HG03135 (cell line): Measurements from ENCODE around the gene FRY.

ENCODE experiments used
- ATAC-seq: cut with Tn5 transposase; IDR thresholded peaks from one replicate; pipeline ENCODE4 v1.9.1; 2021; ENCODE audit warnings: mild to moderate bottlenecking, moderate library complexity; ENCODE audit not compliant: unreplicated experiment

The FRY gene

DNA sequence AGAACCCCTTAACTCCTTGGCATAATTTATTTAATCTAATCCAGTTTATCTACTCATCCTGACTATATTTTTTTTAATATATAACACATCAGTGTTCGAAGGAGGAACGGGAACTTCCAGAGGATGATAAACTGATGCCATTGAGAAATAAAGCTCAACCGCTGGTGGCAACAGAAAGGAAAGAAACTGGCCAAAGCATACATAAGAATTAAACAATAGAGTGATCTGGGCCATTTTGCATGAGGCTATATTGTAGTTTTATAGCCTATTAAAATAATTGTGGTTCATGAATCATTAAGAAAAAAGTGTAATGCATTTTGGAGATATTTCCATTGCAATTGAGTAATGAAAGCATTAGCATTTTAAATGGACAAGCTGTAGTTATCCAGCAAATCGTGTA is 94.2 kb downstream of the FRY start:
- no peak for ATAC-seq

DNA sequence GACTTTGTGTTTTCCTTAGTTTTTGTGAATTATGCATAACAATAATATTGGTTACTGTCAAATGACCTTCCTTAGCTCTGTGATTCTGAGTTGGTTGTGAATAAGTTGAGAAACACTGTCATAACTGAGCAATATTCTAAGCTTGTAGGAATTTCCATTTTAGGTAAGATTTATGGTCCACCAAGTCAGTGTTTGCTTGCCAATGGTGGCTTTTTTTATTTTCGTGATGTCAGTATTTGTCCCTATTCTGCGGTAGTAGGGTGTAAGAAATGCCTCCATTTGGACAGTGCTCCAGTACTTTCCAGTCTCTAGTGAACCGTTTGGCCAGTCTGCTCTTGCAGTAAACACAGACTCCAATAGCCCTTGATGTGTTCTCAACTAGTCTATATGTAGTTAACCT is 94.7 kb downstream of the FRY start:
- ATAC-seq, result no peak

DNA sequence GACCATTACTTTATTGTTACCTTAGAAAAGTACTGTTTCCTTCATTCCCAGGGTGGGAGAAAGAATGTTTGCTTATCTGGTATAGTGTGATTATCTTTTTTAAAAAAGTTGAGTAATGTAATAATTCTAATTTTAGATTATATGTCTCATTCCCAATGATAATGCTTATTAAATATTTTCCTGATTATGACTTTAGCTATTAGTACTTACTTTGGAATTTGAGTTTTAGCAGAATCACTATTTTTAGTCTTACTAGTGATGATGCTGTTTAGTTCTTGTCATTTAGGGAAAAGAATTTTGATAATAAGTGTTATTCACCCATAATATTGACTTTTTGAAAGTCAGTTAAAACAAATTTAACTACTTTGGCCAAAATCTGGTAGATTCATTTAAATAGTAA is 95.2 kb downstream of the FRY start:
- ATAC-seq, result no peak

DNA sequence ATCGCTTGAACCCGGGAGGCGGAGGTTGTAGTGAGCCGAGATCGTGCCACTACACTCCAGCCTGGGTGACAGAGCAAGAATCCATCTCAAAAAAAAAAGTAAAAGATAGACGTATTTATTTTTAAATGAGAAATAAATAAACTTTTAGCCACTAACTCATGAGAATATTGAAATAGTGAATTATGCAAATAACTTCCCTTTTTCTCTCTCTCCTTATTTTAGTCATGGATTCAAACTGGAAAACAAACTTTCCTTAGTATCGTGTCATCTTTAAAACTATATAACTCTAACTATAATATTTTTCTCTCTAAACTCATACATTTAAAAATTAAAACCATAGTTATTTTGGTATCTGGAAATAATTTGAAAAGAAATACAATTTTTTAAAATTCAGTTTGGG is 96.1 kb downstream of the FRY start:
- no peak for ATAC-seq

DNA sequence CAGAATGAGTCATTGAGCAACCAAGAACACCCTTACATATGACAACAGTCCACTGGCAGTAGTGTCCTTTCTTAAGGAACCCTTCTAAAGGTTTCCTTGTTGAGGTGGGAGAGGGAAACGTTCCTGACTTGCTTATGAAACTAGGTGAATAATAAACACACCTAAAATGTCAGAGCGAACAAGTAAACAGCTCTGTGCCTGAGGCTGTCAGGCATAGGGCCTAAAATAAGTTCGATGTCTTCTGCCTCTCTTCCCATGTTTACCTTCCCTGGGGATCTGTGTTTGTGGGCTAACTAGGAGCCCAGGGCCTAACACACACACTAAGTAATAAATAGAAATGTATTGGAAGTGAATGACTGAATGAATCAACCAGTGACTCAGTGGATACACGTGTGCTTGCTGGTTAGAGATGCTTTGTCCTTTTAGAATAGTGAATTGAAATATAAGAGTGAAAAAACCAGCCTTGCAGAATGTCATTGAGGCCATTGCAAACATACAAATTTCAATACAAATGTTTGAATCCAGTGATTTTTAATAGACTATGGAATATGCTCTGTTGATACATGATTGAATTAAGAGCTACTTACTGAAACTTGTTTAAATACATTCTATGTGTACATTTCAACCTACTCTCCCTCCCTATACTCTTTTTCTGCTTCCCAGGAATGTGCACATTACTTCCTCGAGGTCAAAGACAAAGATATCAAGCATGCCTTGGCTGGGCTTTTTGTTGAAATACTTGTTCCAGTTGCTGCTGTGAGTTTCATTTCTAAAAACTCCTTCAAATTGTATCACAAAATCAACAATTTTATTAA is 102.9 kb downstream of the FRY start:
- no peak for ATAC-seq

DNA sequence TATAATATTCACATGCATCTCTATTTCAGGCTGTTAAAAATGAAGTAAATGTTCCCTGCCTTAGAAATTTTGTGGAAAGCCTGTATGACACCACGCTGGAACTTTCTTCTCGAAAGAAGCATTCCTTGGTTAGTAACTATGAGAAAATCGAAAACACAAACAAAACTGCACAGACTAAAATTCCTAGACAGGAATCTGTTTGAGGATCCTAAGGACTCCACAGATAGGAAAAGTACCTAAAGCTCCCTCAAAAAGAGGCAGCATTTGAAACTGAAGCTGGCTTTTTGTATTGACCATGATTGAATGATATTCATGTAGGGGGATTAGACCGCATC is 103.4 kb downstream of the FRY start:
- no peak for ATAC-seq

DNA sequence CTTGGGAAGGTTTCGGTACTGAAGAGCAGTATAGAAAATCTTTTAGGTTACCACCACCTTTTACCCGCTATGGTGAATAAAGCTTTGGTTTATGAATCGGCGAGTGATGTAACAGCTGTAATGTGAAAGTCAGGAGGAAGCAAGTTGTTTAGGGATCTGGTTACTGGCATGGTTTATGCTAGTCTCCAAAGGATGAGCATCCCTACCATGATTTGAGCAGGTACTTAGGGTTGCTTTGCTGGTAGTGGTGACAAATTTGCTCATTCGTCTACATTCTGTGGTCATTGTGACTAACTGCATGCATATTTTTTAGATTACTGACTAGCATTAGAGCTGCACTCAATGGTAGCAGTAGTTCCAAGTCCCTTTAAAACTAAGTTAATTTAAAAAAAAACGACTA is 104.1 kb downstream of the FRY start:
- ATAC-seq, result no peak

DNA sequence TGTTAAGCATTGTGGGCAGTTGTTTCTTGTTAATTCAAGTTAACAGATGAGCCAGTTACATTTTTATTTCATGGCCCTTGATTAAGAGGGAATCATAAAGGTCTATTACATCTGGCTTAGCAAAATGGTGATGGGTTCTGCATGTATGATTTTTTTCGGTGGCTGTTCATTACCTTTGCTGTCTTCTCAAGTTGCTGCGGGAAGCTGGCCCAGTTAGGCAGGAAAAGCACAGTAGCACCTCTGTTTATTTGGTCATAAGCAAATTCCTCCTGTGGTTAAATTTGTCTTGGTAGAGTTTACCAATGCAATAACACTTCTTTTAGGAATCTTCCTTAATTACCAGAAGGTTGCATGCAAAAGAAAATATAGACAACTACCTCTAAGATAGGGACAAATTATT is 104.5 kb downstream of the FRY start:
- no peak for ATAC-seq

DNA sequence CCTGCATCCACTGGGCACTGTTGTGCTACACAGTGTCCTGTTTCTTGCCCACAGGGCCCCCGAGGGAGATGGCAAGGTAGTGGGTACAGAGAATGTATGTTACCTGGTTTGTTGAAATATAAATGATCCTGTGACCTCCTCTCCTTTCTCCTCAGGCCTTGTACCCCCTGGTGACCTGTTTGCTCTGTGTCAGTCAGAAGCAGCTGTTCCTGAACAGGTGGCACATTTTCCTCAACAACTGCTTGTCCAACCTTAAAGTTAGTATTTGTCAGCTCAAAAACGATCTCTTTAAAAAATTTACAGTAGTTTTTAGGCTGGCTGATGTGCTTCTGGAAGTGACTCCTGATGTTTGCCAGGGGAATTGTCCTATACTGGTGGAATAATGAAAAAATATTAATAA is 105.1 kb downstream of the FRY start:
- ATAC-seq, result no peak

DNA sequence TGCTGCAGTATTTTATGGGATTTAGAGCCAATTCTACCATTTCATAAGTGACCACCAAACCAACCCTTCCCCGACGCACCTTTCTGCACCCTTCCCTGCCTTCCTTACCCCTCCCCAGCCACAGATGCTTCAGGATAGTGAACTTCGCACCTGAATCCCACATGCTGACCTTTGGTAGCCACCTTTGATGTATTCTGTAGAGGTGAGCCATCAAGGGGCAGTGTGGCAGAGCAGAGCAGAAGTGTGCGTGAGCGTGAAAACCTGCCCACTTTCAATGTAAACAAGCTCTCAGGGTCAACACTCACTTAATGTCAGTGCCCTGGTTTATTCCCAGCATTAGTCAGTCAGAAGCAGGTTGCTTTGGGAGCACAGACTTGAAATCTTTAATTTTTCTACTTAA is 107.7 kb downstream of the FRY start:
- ATAC-seq, result no peak

DNA sequence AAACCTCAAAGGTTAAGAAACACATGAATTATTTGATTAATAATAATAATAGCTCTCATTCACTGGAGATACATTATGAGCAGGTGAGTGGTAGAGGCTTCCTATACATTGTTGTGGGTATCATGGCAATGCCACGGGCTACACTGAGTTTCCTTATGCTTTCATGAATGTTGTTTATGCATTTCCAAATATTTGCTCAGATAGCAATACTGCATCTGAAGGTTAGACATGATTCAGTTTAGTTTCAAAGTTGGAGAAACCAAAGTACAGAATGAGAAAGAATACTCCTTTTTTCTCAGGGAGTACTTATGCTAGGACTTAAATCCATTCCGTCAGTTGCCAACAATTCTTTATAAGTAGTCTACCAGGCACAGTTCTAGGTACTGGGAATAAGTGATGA is 108.5 kb downstream of the FRY start:
- no peak for ATAC-seq

DNA sequence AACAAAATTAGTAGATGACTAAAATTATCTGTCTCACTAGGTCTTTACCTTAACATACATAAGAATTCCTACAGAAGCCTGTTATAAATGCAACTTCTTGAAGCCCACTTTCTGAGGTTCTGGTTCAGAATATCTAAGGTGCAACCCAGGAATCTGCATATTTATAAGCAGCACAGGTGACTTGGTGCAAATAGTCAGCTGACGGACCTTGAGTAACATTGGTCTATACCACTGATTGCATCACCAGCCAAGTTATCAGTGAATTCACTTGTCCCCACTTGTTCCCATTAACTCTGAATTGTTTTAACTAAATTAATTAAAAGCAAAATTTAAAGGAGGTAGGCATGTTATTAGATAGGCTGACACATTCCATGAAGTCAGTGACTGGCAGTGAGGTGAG is 109.9 kb downstream of the FRY start:
- ATAC-seq, result no peak

DNA sequence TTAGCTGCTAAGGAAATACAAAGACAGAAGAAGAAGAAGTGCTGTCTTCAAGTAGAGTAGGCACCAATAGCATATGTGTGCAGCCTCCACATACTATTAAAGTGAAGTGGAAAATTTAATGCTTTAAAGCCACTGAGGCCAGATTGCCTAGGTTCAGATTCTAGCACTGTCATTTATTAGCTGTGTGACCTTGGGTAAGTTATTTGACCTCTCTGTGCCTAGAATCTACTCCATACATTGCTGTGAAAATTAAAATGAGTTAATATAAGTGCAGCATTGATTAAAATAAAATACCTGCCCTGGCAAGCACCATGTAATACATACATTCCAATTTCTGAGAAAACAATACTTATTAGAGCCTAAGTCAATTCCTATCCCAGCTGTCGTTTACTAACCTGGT is 110.5 kb downstream of the FRY start:
- no peak for ATAC-seq

DNA sequence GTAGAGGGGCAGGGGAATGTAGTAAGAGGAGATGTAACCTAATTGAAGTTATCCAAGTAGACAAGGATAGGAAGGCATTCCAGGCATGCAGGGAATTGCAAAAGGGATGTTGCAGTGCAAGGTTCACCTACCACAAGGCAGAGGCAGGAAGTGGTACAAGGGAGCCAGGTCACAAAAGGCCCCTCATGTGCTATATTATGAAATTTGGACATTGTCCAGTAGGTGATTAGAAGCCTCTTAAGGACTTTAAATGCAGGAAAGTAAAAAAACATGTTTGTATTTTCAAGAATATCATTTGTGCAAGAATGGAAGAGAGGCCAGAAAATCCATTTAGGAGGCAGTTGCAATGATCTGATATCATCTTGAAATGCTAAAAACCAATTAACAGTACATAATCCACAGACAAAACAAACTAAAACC is 111.4 kb downstream of the FRY start:
- ATAC-seq, result no peak

DNA sequence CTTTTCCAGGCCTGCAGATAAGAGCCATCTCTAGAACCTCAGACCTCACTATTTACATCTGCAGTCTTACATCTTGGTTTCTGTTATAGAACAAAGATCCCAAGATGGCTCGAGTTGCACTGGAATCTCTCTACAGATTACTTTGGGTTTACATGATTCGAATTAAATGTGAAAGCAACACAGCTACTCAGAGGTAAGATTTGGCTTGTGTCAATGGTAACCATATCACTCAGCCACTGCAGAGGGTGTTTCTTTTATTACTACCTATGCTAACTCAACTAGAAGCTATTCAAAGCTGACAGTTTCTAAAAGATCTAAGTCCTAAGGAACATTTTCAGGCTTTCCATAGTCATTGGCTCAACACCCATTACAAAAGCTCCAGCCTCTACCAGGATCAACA is 115.6 kb downstream of the FRY start:
- ATAC-seq, result no peak

DNA sequence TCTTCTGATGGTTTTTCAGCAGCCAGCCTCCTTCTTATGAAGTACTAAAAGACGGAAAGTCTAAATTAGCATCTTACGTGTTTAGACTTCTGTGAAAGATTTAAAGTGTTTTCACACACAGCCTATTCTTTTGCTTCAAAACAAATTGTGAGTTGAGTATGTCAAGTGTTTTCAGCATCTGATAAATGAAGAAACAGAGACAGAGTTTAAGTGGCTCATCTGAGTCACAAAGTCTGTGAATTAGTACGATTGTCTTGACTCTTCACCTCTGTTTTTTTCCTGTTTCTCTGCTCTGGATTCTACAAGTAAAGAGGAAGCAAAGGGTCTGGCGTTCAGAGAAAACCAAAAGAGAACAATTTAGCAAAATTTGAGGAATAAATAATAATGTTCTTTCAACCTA is 116.4 kb downstream of the FRY start:
- ATAC-seq, result no peak

DNA sequence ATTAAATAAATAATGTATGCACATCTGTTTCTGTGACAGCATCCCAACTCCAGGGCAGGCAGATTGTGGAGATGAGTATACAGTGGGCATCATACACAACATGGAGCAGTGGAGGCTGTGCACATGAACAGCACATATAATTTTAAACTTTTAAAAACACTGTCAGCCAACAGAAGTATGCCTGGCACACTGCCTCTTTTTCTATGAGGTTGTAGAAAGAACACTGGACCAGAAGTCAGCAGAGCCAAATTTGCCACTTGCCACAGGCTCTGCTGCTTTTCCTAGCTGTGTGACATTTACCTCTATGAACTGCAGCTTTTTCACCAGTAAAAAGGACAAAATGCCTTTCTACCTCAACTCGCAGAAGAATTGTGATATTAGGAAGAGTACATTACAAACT is 118.7 kb downstream of the FRY start:
- ATAC-seq, result no peak

DNA sequence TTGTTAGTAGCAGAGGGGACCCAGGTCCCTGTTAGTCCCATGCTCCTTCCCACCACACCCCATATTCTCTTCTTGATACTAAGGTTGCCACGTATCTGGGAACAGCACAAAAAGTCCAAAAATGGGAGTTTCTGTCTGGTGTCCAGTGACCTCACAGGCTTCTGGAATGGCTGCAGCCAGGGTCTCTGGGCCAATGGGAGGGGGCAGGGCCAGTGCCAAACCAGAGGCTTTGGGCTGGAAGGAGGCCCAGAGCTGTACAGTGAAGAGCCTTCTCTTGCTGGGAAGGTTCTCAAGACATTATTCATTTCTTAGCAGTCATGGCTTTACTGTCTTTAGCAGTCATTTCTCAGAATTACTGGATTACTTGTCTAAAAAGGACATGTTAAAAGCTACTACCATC is 119.2 kb downstream of the FRY start:
- ATAC-seq, result no peak

DNA sequence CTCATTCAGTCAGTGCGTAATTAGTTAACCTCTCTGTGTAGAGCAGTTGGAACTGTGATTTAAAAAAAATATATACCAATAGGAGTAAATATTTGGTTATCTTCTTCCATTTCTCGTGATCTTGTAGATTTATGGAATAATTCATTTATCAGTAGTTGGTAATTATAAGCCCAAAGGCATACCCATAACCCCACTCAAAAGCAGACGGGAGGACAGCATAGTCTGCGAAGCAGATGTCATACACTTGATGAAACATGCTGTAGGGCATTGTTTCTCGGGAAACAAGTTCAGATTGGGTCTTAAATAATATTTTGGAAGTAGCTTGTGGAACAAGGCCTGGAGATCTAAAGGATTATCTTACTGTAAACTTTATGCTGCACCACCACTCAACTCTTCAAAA is 119.7 kb downstream of the FRY start:
- no peak for ATAC-seq

DNA sequence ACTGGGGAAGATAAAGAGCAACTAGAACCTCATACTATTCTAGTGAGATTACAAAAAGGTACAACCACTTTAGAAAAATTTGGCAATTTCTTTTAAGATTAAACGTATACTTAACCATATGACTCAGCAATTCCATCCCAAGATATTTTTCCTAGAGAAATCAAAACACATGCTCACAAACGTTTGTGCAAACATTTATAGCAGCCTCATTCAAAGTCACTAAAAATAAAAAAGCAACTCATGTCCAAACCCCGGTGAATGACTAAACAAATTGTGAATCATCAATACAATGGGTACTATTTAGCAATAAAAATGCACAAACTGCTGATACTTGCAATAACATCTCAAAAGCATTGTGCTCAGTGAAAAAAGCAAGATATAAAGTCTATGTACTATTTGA is 121.5 kb downstream of the FRY start:
- ATAC-seq, result no peak

DNA sequence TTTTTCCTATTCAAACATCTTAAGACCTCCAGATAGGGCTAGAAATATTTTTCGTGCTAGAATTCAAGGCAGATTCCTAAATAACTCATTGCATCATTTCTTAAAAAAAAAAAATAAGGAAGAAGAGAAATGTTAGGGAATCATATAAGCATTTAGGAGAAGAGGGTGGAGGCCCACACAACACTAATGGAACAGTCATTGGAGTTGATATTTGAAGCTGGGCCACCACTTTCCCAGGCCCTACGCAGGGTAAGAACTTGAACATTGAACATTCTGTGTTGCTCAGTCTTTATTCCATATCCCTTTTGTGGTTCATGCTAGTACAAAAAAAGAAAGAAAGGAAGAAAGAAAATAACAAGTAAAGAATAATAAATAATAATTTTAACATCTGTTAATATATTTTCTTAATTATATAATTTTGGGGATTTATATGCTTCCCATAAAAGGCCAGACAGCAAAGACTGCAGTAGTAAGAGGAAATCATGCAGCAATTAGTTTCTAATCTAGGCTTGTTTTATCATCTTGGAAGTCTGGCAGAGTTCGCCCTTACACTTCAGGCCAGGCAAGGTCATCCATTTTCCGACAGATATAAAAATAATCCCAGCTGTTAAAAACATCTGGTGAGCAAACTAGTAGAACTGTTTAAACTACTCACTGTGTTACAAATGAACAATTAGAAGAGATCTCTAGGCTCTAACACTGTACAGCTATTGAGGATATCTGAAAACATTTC is 127.7 kb downstream of the FRY start:
- no peak for ATAC-seq

DNA sequence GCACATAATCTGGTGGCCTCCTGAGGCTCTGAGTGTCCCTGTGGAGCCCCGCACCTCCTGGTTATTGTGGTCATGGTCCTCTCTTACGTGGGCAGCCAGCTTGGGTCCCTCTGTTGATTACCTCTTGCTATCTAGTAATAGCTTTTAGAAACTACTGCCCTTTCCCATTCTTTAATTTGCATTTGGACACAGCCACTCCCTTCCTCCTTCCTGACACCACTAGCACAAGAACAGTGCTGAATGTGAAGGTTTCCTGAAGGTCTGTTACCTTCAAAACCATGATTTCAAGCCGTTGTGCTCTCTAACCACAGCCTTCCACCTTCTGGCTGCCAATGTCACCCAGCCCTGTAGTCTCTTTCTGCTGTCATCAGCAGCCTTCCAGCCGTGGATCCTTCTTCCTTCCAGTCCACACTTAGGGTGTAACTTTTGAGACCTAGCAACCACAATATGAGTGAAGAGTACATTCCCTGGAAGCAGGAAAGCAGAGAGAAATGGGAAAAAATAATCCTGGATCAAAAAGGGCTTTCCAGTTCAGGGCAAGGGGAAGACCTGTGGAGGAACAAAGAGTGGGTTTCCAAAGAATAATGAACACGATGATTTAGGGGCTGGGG is 130.9 kb downstream of the FRY start:
- no peak for ATAC-seq
